CD4-positive, alpha-beta T cell treated with Interleukin-15 for 1 hour (primary cell): Measurements from ENCODE around the gene GNAQ.
A peak's percentile ranks its signal among the peaks of the same experiment; 100 is the strongest.

Source experiments
- DNase-seq: peaks from one replicate; pipeline ENCODE4 v3.0.0-alpha.2; 2020

Gene GNAQ

DNA sequence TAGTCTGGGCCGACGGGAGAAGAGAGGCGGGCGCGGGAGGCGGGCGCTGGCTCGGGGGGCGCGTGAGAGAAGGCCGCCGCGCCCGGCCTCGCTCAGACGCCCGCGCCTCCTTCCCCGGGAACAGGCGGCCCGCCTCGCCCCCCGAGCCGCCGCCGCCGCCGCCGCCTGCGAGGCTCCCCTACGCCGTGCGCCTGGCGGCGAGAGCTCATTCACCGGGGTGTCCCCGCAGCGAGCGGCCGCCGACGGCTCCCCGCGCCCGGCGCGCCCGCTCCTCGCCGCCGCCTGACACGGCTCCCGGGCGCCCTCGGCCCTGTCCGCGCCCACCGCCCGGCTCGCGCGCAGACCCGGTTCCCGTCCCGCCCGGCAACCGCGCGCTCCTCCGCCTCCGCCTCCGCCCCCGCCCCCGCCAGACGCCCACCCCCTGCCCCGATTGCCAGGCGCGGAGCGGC is at the start of gene GNAQ:
Gene GNAQ, minus strand, starts transcription at position 368 of the 449 bp plus-strand sequence. CDS start 576 bp downstream, outside the sequence.
- DNase-seq, result no peak

DNA sequence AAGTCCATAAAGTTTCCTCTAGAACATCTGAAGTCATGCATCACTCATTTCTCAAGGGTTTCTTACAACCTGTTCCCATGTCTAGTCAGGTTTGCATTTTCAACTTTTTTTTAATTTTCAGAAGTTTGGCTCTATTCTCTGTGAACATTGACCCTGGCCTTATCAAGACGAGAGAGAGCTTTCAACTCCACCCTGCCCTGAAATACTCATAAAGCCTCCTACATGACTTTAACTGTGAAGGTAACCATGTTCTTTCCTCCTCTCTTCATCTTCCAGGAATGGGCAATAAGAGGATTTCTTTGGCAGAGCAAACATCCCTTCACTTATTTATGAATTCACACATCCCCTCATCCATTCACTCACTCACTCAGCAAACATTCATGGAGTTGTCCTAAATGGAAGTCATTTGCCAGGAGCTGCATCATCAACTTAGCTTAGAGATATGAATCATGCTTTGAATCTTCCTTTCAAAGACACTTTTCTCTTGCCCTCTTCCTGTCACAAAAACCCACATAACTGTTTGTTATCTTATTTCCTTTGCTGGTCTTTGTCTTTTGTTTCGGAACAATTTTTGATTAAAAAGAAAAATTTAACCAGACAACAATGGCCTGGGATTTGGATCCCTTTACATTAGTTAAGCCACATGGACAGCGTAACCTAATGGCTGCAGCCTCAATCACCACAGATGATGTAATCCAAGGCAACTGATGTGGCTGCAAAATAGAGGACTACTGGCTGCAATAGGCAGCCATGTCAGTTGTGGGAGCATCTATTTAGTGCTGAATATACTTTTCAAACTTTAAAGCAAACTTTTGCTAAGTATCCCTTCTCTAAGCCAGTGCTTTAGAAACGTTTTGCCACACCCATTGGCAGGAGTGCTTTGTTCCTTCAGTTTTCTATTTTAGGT is 43.0 kb upstream of the GNAQ start:
- no peak for DNase-seq

DNA sequence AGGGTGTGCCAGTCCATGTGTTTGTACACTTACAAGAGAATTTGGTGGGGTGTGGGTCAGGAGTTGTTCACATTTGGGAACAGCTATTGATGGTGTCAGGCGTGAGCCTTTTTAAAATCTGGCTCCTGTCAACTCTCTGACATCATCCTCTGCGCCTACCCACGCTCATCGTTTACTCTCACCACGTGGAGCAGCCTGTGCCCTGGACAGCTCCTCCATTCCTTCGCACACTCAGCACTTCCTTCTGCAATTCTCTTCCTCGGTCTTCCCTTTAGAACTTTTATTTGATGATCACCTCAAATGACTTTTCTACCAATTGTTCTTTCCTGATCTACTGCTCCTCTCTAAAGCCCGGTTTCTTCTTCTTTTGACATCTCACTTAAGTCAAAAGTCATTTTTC is 42.1 kb upstream of the GNAQ start:
- DNase-seq, result no peak

DNA sequence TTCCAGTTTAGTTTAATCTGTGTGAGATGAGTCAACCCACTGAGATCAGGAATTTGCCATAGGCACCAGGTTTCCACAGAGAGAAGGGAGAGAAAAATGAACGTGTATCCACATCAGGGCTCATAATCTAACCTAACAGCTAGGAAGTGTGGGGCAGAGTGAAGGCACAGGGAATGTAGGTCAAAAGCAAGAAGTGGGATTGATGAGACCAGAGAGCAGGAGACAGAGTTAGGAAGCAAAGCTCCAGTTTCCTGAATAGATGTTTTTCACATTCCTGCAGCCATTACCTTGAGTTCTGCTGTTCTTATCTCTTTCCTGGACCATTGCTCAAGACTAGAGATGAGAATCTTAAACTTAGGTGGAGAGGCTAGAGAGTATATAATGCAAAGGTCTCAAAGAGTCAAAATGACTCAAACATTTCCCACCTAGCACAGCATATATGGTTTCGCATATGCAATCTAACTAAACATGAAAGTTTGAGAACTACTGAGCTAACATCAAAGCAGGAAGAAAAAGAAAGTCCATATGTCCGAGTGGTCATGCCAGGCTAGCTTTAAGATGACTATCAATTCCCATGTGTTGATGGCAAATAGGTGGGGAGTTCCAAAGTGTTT is 41.1 kb upstream of the GNAQ start:
- no peak for DNase-seq

- DNase-seq, result no peak
Observed at GRCh38 chr9:78070521-78070920, 38.9 kb upstream of the GNAQ start.

GRCh38 chr9:78064075-78064474 is 32.5 kb upstream of the GNAQ start:
- no peak for DNase-seq

- DNase-seq, result no peak
Observed at GRCh38 chr9:78062710-78063109, 31.1 kb upstream of the GNAQ start.

- DNase-seq, result peak; percentile 52
Observed at GRCh38 chr9:78054218-78054617, 22.6 kb upstream of the GNAQ start.

DNA sequence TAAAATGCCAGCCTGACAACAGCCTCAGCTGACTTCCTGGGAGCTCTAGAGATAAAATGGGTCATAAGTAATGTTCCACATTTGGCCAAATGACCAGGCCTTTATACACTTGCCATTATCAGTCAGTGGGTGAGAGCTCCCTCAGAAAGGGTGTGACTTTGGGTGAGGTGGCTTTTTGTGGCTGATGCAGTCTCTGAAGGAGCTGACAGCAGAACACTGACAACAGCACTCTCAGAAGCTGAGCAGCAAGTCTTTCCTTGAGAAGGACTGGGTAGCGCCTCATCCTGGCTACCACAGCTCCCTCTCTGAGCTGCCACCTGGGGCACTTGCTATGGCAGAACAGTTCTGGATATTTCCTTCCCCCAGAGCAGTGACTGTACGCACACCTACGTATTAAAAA is 22.0 kb upstream of the GNAQ start:
- no peak for DNase-seq

- DNase-seq, result no peak
Observed at GRCh38 chr9:78050421-78050820, 18.8 kb upstream of the GNAQ start.

DNA sequence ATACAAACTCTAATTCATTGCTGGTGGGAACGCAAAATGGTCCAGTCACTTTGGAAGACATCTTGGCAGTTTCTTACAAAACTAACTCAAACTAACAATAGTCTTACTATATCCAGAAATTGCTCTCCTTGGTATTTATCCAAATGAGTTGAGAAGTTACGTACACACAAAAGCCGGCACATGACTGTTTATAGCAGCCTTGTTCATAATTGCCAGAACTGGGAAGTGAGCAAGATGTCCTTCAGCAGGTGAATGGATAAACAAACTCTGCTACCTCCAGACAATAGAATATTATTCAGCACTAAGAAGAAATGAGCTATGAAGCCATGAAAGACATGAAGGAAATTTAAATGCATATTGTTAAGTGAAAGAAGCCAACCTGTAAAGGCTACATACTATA is 17.9 kb upstream of the GNAQ start:
- no peak for DNase-seq

- no peak for DNase-seq
Observed at GRCh38 chr9:78047106-78047505, 15.5 kb upstream of the GNAQ start.

- DNase-seq, result no peak
Observed at GRCh38 chr9:78046112-78046511, 14.5 kb upstream of the GNAQ start.

- DNase-seq, result no peak
Observed at GRCh38 chr9:78044886-78045285, 13.3 kb upstream of the GNAQ start.

DNA sequence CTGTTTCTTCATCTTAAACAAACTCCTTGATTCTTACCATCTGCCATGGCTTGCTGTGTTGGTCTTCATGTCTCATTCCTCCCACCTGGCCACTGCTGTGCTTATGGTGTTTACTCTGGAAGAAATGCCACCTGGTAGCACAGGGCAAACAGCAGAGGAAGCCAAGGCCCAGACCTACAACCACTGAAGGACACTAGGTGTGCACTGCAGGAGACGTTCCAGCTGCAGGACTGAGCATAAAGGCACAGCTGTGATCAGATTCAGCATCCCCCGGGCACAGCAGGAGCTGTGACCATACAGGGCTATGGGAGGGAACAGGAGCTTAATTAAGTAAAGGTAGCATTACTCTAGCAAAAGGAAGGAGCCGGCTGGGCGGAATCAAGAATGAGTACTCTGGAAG is 12.6 kb upstream of the GNAQ start:
- no peak for DNase-seq

DNA sequence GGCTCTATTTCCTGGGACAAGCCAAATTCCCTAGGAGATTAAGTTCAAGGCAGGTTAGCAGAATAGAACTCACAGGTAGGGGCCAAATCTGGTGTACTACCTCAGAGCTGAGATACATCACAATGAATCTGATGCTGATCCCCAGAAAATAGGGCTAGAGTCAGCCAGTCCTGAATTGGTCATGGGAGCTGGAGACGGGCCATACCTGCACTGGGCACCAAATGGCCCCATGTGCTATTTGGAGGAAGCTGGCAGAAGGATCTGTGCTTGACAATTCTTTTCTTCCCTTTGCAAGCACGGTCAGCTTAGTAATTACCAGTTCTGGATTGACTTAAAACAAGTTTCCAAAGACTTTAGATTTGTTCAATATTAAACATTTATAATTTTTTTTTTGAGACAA is 10.4 kb upstream of the GNAQ start:
- DNase-seq, result no peak

GRCh38 chr9:78040726-78041125 is 9.1 kb upstream of the GNAQ start:
- no peak for DNase-seq

GRCh38 chr9:78038620-78039300 is 7.1 kb upstream of the GNAQ start:
- DNase-seq, result no peak

- peak; percentile 45 for DNase-seq
Observed at GRCh38 chr9:78035383-78035993, 3.9 kb upstream of the GNAQ start.

- DNase-seq, result no peak
Observed at GRCh38 chr9:78033870-78034269, 2.3 kb upstream of the GNAQ start.

GRCh38 chr9:78032730-78033457 is 1.3 kb upstream of the GNAQ start:
- DNase-seq, result no peak

DNA sequence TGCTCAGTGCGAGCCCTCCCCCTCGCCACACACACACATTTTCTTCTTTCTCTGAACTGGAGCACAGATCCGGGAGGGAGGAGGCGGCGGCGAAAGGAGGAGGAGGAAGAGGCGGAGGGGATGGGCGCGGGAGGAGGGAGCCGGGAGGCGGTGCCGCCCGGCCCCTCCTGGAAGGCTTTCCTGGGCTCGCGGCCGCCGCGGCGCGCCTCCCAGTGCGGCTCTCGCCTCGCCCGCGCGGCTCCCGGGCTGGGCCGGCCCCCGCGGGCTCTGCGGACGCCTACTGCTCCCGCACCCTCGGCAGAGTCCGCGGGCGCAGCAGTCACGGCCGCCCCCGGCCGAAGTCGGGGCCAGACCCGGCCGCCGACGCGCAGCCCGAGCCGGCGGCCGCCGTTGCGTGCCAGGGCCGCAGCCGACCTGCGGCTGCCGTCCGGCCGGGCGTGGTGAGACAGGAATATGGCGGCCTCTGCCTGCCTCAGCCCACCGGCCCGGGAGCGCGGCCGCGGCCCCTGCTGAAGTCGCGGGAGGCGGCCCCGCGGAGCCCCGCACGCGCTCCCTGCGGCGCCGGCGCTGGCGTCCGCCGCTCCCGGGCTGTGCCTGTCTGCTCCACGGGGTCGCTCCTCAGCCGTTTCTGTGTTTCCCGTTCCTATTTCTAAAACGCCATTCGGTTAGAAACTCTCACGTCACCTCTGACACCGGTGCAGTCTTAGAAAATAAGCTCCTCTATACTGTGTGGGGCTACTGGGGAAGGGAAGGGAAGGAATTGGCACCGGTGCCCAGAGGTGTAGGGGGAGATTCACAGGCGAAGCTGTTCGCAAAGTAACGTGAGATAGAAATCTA is 500 bp upstream of the GNAQ start:
- DNase-seq, result peak; percentile 76
